ENCODE results near the gene TMEM255B.

- TF ChIP-seq, protein P1, sequence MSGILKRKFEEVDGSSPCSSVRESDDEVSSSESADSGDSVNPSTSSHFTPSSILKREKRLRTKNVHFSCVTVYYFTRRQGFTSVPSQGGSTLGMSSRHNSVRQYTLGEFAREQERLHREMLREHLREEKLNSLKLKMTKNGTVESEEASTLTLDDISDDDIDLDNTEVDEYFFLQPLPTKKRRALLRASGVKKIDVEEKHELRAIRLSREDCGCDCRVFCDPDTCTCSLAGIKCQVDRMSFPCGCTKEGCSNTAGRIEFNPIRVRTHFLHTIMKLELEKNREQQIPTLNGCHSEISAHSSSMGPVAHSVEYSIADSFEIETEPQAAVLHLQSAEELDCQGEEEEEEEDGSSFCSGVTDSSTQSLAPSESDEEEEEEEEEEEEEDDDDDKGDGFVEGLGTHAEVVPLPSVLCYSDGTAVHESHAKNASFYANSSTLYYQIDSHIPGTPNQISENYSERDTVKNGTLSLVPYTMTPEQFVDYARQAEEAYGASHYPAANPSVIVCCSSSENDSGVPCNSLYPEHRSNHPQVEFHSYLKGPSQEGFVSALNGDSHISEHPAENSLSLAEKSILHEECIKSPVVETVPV (CRISPR knock-in tag; IDR thresholded peaks at IDR 0.05) = no peak
- TF ChIP-seq, protein P2, sequence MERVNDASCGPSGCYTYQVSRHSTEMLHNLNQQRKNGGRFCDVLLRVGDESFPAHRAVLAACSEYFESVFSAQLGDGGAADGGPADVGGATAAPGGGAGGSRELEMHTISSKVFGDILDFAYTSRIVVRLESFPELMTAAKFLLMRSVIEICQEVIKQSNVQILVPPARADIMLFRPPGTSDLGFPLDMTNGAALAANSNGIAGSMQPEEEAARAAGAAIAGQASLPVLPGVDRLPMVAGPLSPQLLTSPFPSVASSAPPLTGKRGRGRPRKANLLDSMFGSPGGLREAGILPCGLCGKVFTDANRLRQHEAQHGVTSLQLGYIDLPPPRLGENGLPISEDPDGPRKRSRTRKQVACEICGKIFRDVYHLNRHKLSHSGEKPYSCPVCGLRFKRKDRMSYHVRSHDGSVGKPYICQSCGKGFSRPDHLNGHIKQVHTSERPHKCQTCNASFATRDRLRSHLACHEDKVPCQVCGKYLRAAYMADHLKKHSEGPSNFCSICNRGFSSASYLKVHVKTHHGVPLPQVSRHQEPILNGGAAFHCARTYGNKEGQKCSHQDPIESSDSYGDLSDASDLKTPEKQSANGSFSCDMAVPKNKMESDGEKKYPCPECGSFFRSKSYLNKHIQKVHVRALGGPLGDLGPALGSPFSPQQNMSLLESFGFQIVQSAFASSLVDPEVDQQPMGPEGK (CRISPR knock-in tag; IDR thresholded peaks at IDR 0.05; ENCODE audit: borderline replicate concordance) = no peak
- TF ChIP-seq TOX (CRISPR knock-in tag; IDR thresholded peaks at IDR 0.05; ENCODE audit: borderline replicate concordance) (no peak), RARB (CRISPR knock-in tag; IDR thresholded peaks at IDR 0.05) (no peak), TCF4 (CRISPR knock-in tag; IDR thresholded peaks at IDR 0.05; ENCODE audit: borderline replicate concordance) (no peak), ZFP30 (CRISPR knock-in tag; IDR thresholded peaks at IDR 0.05) (no peak), ZFP3 (CRISPR knock-in tag; IDR thresholded peaks at IDR 0.05) (no peak), ZNF8 (CRISPR knock-in tag; IDR thresholded peaks at IDR 0.05) (no peak), ZC3H10 (CRISPR knock-in tag; IDR thresholded peaks at IDR 0.05) (no peak), ESRRG (CRISPR knock-in tag; IDR thresholded peaks at IDR 0.05) (no peak), PPARA (CRISPR knock-in tag; IDR thresholded peaks at IDR 0.05; ENCODE audit: borderline replicate concordance) (no peak), ISL1 (CRISPR knock-in tag; IDR thresholded peaks at IDR 0.05) (no peak), OSR1 (CRISPR knock-in tag; IDR thresholded peaks at IDR 0.05) (no peak), ZNF565 (CRISPR knock-in tag; conservative IDR thresholded peaks at IDR 0.05; ENCODE audit: low read depth) (no peak)
These were observed 42.4 kb downstream of the TMEM255B start for GRCh38 chr13:113801289-113801961.
